B cell (primary cell): Measurements from ENCODE around the gene PELI2. TPM values are rescaled to one million over a fixed set of nuclear protein-coding genes. Genes with fewer than 3 reads are reported as not detected.

Source experiments
- ATAC-seq: fragments of 200-7000 bp; cut with Tn5 transposase; one replicate; pipeline ENCODE4 v1.10.0; 2021; ENCODE audit warnings: low read depth, mild to moderate bottlenecking, moderate number of reproducible peaks, moderate library complexity
- CTCF ChIA-PET: fragments of 350-600 bp; sonication (Branson Sonifier 250); formaldehyde crosslinking; loops from one replicate; lab custom pipeline; 2021; ENCODE audit warnings: antibody characterized with exemption, inconsistent platforms; lab: Charles Lee
- POLR2A ChIA-PET: fragments of 350-600 bp; sonication (Branson Sonifier 250); formaldehyde crosslinking; loops from one replicate; lab custom pipeline; 2021; ENCODE audit warnings: antibody characterized with exemption; lab: Charles Lee
- DNase-seq: peaks from one replicate; pipeline ENCODE4 v3.0.0; 2013
- H2AFZ ChIP-seq: 2 replicates; pipeline ENCODE4 v1.6.1; 2012; ENCODE audit warnings: mild to moderate bottlenecking, low read depth, low read length; ENCODE audit not compliant: insufficient read depth, poor library complexity, severe bottlenecking
- H3K27ac ChIP-seq, 2 donors: 1 replicate in 1 of 2; 2 replicates in 1 of 2; pipeline ENCODE4 v1.5.1; 2012 to 2013; ENCODE audit warnings: low read length in 2 of 2, mild to moderate bottlenecking in 2 of 2, moderate library complexity in 1 of 2
- H3K27me3 ChIP-seq, 4 experiments: fragments of 200-600 bp in 1 of 4; sonication (generic) in 1 of 4; replicated peaks in 1 of 4; 1 replicate in 2 of 4; 2 replicates in 2 of 4; pipeline versions ENCODE4 v1.6.1 to v1.7.0; 2013 to 2016; ENCODE audit warnings: low read length in 3 of 4, mild to moderate bottlenecking in 2 of 4, mixed read lengths in 1 of 4, moderate library complexity in 1 of 4; ENCODE audit not compliant: insufficient read depth in 4 of 4, control insufficient read depth in 3 of 4; ENCODE audit errors: control extremely low read depth in 1 of 4
- H3K36me3 ChIP-seq, 2 experiments: replicated peaks in 1 of 2; 1 replicate in 1 of 2; 2 replicates in 1 of 2; pipeline versions ENCODE4 v1.6.1 to v1.7.1; 2013; ENCODE audit warnings: low read length in 1 of 2; ENCODE audit not compliant: insufficient read depth in 2 of 2, control insufficient read depth in 1 of 2; ENCODE audit errors: control extremely low read depth in 1 of 2, extremely low read depth in 1 of 2
- H3K4me1 ChIP-seq, 2 donors: fragments of 200-600 bp in 1 of 2; sonication (generic) in 1 of 2; 1 replicate in 1 of 2; 2 replicates in 1 of 2; pipeline versions ENCODE4 v1.5.1 to v1.6.1; 2013 to 2017; ENCODE audit warnings: low read length in 2 of 2; ENCODE audit not compliant: control insufficient read depth in 2 of 2, insufficient read depth in 2 of 2
- H3K4me2 ChIP-seq: replicated peaks from 2 replicates; pipeline ENCODE3; 2012; ENCODE audit warnings: mild to moderate bottlenecking, low read depth, low read length; ENCODE audit not compliant: poor library complexity, severe bottlenecking
- H3K4me3 ChIP-seq, 5 experiments: fragments of 200-600 bp in 1 of 5; sonication (generic) in 1 of 5; 1 replicate in 3 of 5; 2 replicates in 2 of 5; pipeline versions ENCODE4 v1.5.1 to v1.7.0; 2011 to 2016; ENCODE audit warnings: low read length in 4 of 5, mild to moderate bottlenecking in 4 of 5, low read depth in 2 of 5, control low read depth in 1 of 5, moderate library complexity in 1 of 5; ENCODE audit not compliant: insufficient read depth in 1 of 5; ENCODE audit errors: control extremely low read depth in 1 of 5, extremely low read depth in 1 of 5
- H3K79me2 ChIP-seq: fragments of 200-600 bp; sonication (generic); one replicate; pipeline ENCODE4 v1.6.0; 2016; ENCODE audit warnings: low read length; ENCODE audit not compliant: control insufficient read depth, insufficient read depth
- H3K9ac ChIP-seq: fragments of 200-600 bp; sonication (generic); 2 replicates; pipeline ENCODE4 v1.6.1; 2017; ENCODE audit warnings: mild to moderate bottlenecking, low read length, moderate library complexity
- H3K9me3 ChIP-seq, 3 donors: one replicate each; pipeline versions ENCODE4 v1.6.1 to v1.7.1; 2013; ENCODE audit warnings: low read length in 2 of 3; ENCODE audit not compliant: control insufficient read depth in 2 of 3, insufficient read depth in 1 of 3; ENCODE audit errors: control extremely low read depth in 1 of 3
- H4K20me1 ChIP-seq: 2 replicates; pipeline ENCODE4 v1.6.0; 2012; ENCODE audit warnings: mild to moderate bottlenecking, low read length; ENCODE audit not compliant: insufficient read depth, control insufficient read depth, poor library complexity, severe bottlenecking
- H3K27ac Mint-ChIP-seq: one replicate; pipeline ENCODE4 v1.8.0; 2021; ENCODE audit warnings: mixed read lengths
- H3K27me3 Mint-ChIP-seq: one replicate; pipeline ENCODE4 v1.8.0; 2021; ENCODE audit warnings: mixed read lengths
- H3K4me1 Mint-ChIP-seq: one replicate; pipeline ENCODE4 v1.8.0; 2021; ENCODE audit warnings: mixed read lengths
- H3K4me3 Mint-ChIP-seq: one replicate; pipeline ENCODE4 v1.8.0; 2021; ENCODE audit warnings: mixed read lengths
- H3K9me3 Mint-ChIP-seq: one replicate; pipeline ENCODE4 v1.8.0; 2022; ENCODE audit warnings: mixed read lengths; ENCODE audit not compliant: insufficient read depth
- EZH2 ChIP-seq: IDR thresholded peaks from 2 replicates; pipeline ENCODE4 v1.6.1; 2012; ENCODE audit warnings: borderline replicate concordance, low read depth, mild to moderate bottlenecking, moderate library complexity, low read length; ENCODE audit not compliant: insufficient read depth, poor library complexity, severe bottlenecking
- WGBS: methylation state at CpG from one replicate; pipeline ENCODE4 v1.1.5; 2013; ENCODE audit warnings: missing lambda C conversion rate; ENCODE audit not compliant: insufficient coverage; 5-methylcytosine and 5-hydroxymethylcytosine counted together
- intact Hi-C: fragments of 100-400 bp; cut with micrococcal nuclease; formaldehyde crosslinking; loops from one replicate; pipeline ENCODE4 v1.10.0; 2022
- polyA plus RNA-seq: library from polyadenylated mRNA; depleted of rRNA; stranded (reverse); fragments of >200 nt; gene quantifications from 2 replicates; pipeline ENCODE4 v1.2.3, GENCODE V29; 2012
- total RNA-seq, 2 donors: library from RNA; stranded (reverse); fragments of 120-200 nt in 1 of 2; gene quantifications; 1 replicate in 1 of 2; 2 replicates in 1 of 2; pipeline versions ENCODE4 v1.2.3 to v1.2.4, GENCODE V29; 2013 to 2022
- TF ChIP-seq, protein P1 (sequence below): fragments of 200-600 bp; IDR thresholded peaks from one replicate; pipeline ENCODE4 v1.8.0; 2022; ENCODE audit warnings: antibody characterized with exemption, mild to moderate bottlenecking

PELI2 gene
- total and polyA plus RNA-seq, 2 donors (not counting 1 experiment from before 2014, with no cell fraction given) = 5.7 to 13.4 TPM

DNA sequence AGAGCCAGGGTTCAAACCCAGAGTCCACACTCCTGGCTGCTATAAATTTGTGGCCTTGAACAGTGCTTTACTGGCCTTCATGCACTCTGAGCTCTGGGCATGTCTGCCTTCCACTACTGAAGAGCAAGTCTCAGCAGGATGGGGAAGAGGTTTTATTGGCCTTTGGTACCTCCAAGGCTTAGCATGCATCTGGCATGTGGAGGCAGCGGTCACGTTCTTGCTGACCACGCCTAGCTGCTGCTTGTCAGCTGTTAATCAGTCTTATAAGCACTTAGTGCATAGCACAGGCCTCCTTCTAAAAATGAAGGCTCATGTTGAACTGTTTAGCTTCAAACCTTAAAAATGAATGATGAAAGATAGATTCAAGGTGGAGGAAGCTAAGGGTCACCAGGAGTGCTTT, 177.5 kb downstream of the PELI2 start:
- TF ChIP-seq, protein P1, sequence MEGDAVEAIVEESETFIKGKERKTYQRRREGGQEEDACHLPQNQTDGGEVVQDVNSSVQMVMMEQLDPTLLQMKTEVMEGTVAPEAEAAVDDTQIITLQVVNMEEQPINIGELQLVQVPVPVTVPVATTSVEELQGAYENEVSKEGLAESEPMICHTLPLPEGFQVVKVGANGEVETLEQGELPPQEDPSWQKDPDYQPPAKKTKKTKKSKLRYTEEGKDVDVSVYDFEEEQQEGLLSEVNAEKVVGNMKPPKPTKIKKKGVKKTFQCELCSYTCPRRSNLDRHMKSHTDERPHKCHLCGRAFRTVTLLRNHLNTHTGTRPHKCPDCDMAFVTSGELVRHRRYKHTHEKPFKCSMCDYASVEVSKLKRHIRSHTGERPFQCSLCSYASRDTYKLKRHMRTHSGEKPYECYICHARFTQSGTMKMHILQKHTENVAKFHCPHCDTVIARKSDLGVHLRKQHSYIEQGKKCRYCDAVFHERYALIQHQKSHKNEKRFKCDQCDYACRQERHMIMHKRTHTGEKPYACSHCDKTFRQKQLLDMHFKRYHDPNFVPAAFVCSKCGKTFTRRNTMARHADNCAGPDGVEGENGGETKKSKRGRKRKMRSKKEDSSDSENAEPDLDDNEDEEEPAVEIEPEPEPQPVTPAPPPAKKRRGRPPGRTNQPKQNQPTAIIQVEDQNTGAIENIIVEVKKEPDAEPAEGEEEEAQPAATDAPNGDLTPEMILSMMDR = no peak
- TF ChIP-seq EZH2 = no peak
- intact Hi-C loops = no loop called here
- Mint-ChIP-seq H3K27me3 (no peaks in the 10 kb centered on the region), H3K4me3 (no peak overlapping the region), H3K4me1 (no peaks in the 10 kb centered on the region), H3K9me3 (no peaks in the 10 kb centered on the region), H3K27ac (no peak overlapping the region)
- Histone ChIP-seq H4K20me1 (no peaks in the 10 kb centered on the region), H3K9me3 (no peaks in the 10 kb centered on the region), H3K27ac (no peak overlapping the region), H3K4me2 (no peak overlapping the region), H3K79me2 (no peaks in the 10 kb centered on the region), H3K27me3 (no peaks in the 10 kb centered on the region), H3K4me1 (no peaks in the 10 kb centered on the region), H3K36me3 (peaks cover 4 to 16% of the 10 kb centered on the region in 2 experiments), H3K9ac (no peak overlapping the region), H2AFZ (no peak overlapping the region), H3K4me3 (no peak overlapping the region)
- CTCF ChIA-PET = no interaction called here
- DNase-seq = no peak
- 100% methylated on average over 3 of the region's 3 CpGs for WGBS
- POLR2A ChIA-PET = no interaction called here
- ATAC-seq = no peak

DNA sequence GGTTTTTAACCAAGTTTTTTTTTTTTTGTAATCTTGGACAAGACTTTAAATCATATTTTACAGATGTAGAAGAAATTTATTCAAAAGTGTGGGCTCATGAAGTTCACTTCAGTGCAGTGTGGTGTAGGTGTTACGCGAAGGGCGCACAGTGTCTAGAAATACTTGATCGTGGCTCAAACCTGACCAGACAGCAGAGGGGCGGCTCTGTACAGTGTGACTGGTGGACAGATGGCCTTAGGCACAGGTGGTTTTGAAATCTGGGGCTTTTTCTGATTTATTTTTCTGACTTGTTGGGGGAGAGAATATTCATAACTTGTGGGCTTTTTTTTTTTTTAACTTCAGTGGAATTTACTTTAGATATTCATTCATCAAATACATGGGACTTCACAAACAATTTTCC, 179.2 kb downstream of the PELI2 start:
- TF ChIP-seq EZH2 = no peak
- TF ChIP-seq, protein P1 = no peak
- no peaks in the 10 kb centered on the region for H3K79me2 ChIP-seq
- peaks cover 4 to 13% of the 10 kb centered on the region in 2 experiments for H3K36me3 ChIP-seq
- no peaks in the 10 kb centered on the region for H3K27me3 Mint-ChIP-seq
- no peak overlapping the region for H2AFZ ChIP-seq
- ATAC-seq (no peak), DNase-seq (no peak)
- H3K4me1 ChIP-seq = no peaks in the 10 kb centered on the region
- intact Hi-C loops = no loop called here
- H3K9me3 Mint-ChIP-seq = no peaks in the 10 kb centered on the region
- ChIA-PET POLR2A (no interaction called here), CTCF (interaction anchor here (1.1 kb wide), 1 partner anchor 10 kb away, joined by 3 read pairs; no protein-coding TSS in a partner anchor)
- H3K4me3 Mint-ChIP-seq = no peak overlapping the region
- H3K27ac ChIP-seq = no peak overlapping the region
- H3K27ac Mint-ChIP-seq = no peak overlapping the region
- H3K27me3 ChIP-seq = no peaks in the 10 kb centered on the region
- H3K4me3 ChIP-seq = no peak overlapping the region
- no peak overlapping the region for H3K9ac ChIP-seq
- H4K20me1 ChIP-seq = no peaks in the 10 kb centered on the region
- H3K4me2 ChIP-seq = no peak overlapping the region
- WGBS = 94% methylated on average over 5 of the region's 5 CpGs
- no peaks in the 10 kb centered on the region for H3K4me1 Mint-ChIP-seq
- no peaks in the 10 kb centered on the region for H3K9me3 ChIP-seq
